ENCODE data around the gene KRTAP12-1. TPM values are rescaled to one million over a fixed set of nuclear protein-coding genes. Genes with fewer than 3 reads are reported as not detected.

The KRTAP12-1 gene
- total and polyA plus RNA-seq, 2 of the 8 experiments (the other 6 are each of a cell fraction or from before 2014, with no cell fraction given), result 0.50 to 0.73 TPM

DNA sequence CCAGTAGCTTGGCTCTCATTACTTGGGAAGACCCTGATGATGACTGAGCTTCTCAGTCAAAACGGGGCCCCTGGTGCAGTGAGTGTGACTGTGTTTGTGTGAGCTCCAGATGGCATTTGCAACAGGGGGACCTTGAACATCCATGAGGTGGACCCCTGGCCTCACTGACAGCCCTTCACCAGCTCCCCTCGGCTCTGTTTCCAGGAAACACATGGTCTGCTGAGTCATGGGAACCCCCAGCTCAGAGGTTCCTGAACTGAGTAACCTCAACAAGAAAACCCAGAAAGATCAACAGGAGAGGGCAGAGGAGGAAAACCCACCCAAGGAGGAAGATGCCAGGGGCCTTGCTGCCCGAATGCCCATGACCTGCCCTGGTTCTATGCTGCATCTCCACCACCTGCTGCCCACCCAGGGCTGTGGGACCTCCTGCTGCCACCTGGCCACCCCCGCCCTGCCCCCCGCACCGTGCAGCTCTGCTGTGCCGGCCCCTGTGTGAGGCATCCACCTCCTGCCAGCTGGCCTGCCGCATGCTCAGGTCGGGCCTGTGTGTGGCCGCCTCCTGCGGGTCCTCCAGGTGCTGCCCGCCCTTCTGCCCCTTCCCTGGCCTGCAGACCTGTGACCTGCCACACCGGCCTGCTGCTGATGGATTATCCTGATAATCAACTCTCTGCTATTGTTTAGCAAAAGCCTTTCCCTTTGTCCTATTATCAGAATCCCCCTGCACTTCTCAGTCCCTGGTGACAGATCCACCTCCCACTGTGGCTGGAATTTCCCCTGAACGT is 4.2 kb upstream of the KRTAP12-1 start:
- no peaks in the 10 kb centered on the region for H3K79me2 ChIP-seq (ENCODE audit: control insufficient read depth in 1 of 2, insufficient read depth in 2 of 2, low read length in 2 of 2)
- no peak overlapping the region for H3K4me3 ChIP-seq (ENCODE audit: extremely low read depth in 1 of 4, insufficient read depth in 2 of 4, low read depth in 3 of 4, low read length in 4 of 4)
- no peaks in the 10 kb centered on the region for H3K36me3 ChIP-seq (ENCODE audit: control insufficient read depth in 2 of 4, insufficient read depth in 4 of 4, low read length in 3 of 4)
- H2BK120ac ChIP-seq (replicated peaks; ENCODE audit: low read depth, low read length), result peak overlapping the region; percentile 7
- H3K27me3 ChIP-seq (replicated peaks in 1 of 4; ENCODE audit: control insufficient read depth in 3 of 4, extremely low read depth in 1 of 4, insufficient read depth in 3 of 4, low read length in 3 of 4), result no peaks in the 10 kb centered on the region
- H2AK5ac ChIP-seq (ENCODE audit: low read depth, low read length), result peak overlapping the region; percentile 69
- peak overlapping the region; percentile 16 to 37; a peak in 2 of 4 replicates for H3K4me2 ChIP-seq (ENCODE audit: insufficient read depth in 1 of 2, low read depth in 2 of 2, low read length in 2 of 2)
- no peak overlapping the region for H3K4ac ChIP-seq (replicated peaks; ENCODE audit: insufficient read length, low read depth, low read length)
- H3K18ac ChIP-seq (ENCODE audit: extremely low read depth, low read length), result no peak overlapping the region; the same call in 1 of the 2 replicates
- no peaks in the 10 kb centered on the region for H3K9me3 ChIP-seq (ENCODE audit: insufficient read depth in 2 of 2, low read depth in 1 of 2, low read length in 1 of 2)
- no peak overlapping the region for H3K27ac ChIP-seq (ENCODE audit: low read depth, low read length)
- H3K23me2 ChIP-seq (ENCODE audit: low read depth, low read length), result no peaks in the 10 kb centered on the region
- 0 out of 2 replicates have a peak overlapping the region, but pooled peaks have one; percentile 68 for H2BK12ac ChIP-seq (ENCODE audit: low read depth, low read length)
- 35% methylated on average over 11 of the region's 14 CpGs; no CpG with 5 or more reads in 1 of the 2 experiments for WGBS, 2 experiments (ENCODE audit: extremely low coverage in 1 of 2, insufficient coverage in 1 of 2, insufficient read length in 1 of 2, insufficient replicate concordance in 2 of 2, low coverage in 1 of 2, low lambda C conversion rate in 2 of 2, missing lambda C conversion rate in 1 of 2)
- H3K56ac ChIP-seq (replicated peaks; ENCODE audit: insufficient read length, low read depth, low read length), result no peak overlapping the region
- ChIA-PET POLR2A (ENCODE audit: partially characterized antibody) (interaction anchor here (0.8 to 1.0 kb wide), 2 partner anchors 12 to 39 kb away, joined by 3 to 4 read pairs; no protein-coding TSS in a partner anchor), CTCF (ENCODE audit: partially characterized antibody) (interaction anchor here (0.7 to 2.5 kb wide), 10 partner anchors 10 to 137 kb away, joined by 3 to 13 read pairs (median 3); partner anchors contain the start of genes KRTAP10-12 and KRTAP10-9)
- no peak overlapping the region for H2BK20ac ChIP-seq (ENCODE audit: low read length)
- H3K23ac ChIP-seq (ENCODE audit: insufficient read length), result no peak overlapping the region
- H4K8ac ChIP-seq (ENCODE audit: extremely low read depth, insufficient read depth, low read length), result no peak overlapping the region
- no peak overlapping the region for H2BK15ac ChIP-seq (ENCODE audit: low read length)
- H3K9ac ChIP-seq (replicated peaks in 1 of 4; ENCODE audit: extremely low read depth in 1 of 4, low read depth in 3 of 4, low read length in 3 of 4), result no peak overlapping the region
- no peak for FAIRE-seq
- peak overlapping the region; percentile 78; the same call in 1 of the 2 replicates for H2BK5ac ChIP-seq (ENCODE audit: low read depth, low read length)
- H4K20me1 ChIP-seq (replicated peaks in 1 of 2; ENCODE audit: control insufficient read depth in 1 of 2, insufficient read depth in 2 of 2, low read length in 2 of 2), result no peaks in the 10 kb centered on the region
- H2AFZ ChIP-seq (ENCODE audit: low read length), result no peak overlapping the region
- no peak overlapping the region for H4K91ac ChIP-seq (replicated peaks; ENCODE audit: insufficient read length, low read length)
- H3K79me1 ChIP-seq (ENCODE audit: low read depth, low read length), result no peaks in the 10 kb centered on the region
- H3K4me1 ChIP-seq (replicated peaks in 1 of 4; ENCODE audit: control insufficient read depth in 3 of 4, insufficient read depth in 4 of 4, low read length in 3 of 4), result peaks cover 5 to 11% (median 9%) of the 10 kb centered on the region in 4 experiments
- H3K14ac ChIP-seq (ENCODE audit: insufficient read length), result no peak overlapping the region
- DNase-seq (ENCODE audit: low read depth in 1 of 2, low spot score in 2 of 2), result no peak
- no peak overlapping the region for H4K5ac ChIP-seq (ENCODE audit: insufficient read length, low read depth, low read length)
- TF ChIP-seq, protein P1, sequence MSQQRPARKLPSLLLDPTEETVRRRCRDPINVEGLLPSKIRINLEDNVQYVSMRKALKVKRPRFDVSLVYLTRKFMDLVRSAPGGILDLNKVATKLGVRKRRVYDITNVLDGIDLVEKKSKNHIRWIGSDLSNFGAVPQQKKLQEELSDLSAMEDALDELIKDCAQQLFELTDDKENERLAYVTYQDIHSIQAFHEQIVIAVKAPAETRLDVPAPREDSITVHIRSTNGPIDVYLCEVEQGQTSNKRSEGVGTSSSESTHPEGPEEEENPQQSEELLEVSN (IDR thresholded peaks at IDR 0.05), result peak; percentile 89
- TF ChIP-seq RAD21 (IDR thresholded peaks at IDR 0.05 in 1 of 2, conservative IDR thresholded peaks at IDR 0.05 in 1 of 2; ENCODE audit: low read depth in 2 of 2, low read length in 2 of 2) (peak; percentile 12 to 36; a peak in 2 of 4 replicates), NRF1 (IDR thresholded peaks at IDR 0.05; ENCODE audit: low read depth, low read length) (no peak), POU5F1 (IDR thresholded peaks at IDR 0.05; ENCODE audit: low read depth, low read length) (no peak), SP2 (IDR thresholded peaks at IDR 0.05; ENCODE audit: low read length) (no peak), RFX5 (IDR thresholded peaks at IDR 0.05; ENCODE audit: borderline replicate concordance, low read depth, low read length) (no peak), RBBP5 (IDR thresholded peaks at IDR 0.05; ENCODE audit: borderline replicate concordance, low read depth, low read length) (no peak)
- TF ChIP-seq, protein P2, sequence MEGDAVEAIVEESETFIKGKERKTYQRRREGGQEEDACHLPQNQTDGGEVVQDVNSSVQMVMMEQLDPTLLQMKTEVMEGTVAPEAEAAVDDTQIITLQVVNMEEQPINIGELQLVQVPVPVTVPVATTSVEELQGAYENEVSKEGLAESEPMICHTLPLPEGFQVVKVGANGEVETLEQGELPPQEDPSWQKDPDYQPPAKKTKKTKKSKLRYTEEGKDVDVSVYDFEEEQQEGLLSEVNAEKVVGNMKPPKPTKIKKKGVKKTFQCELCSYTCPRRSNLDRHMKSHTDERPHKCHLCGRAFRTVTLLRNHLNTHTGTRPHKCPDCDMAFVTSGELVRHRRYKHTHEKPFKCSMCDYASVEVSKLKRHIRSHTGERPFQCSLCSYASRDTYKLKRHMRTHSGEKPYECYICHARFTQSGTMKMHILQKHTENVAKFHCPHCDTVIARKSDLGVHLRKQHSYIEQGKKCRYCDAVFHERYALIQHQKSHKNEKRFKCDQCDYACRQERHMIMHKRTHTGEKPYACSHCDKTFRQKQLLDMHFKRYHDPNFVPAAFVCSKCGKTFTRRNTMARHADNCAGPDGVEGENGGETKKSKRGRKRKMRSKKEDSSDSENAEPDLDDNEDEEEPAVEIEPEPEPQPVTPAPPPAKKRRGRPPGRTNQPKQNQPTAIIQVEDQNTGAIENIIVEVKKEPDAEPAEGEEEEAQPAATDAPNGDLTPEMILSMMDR (IDR thresholded peaks at IDR 0.05; ENCODE audit: control extremely low read depth in 1 of 3, insufficient read depth in 1 of 3, low read depth in 1 of 3, low read length in 3 of 3), result peak; percentile 9 to 31 (median 17); a peak in 3 of 4 replicates

Data from H1 (cell line).